HPDE6-E6E7 (cell line): ENCODE data around the gene TXNRD2.
A peak's percentile ranks its signal among the peaks of the same experiment; 100 is the strongest.

Experiments
- DNase-seq: peaks from one replicate; pipeline ENCODE4 v3.0.0; 2011; ENCODE audit warnings: missing footprints; ENCODE audit errors: extremely low spot score

Gene TXNRD2

DNA sequence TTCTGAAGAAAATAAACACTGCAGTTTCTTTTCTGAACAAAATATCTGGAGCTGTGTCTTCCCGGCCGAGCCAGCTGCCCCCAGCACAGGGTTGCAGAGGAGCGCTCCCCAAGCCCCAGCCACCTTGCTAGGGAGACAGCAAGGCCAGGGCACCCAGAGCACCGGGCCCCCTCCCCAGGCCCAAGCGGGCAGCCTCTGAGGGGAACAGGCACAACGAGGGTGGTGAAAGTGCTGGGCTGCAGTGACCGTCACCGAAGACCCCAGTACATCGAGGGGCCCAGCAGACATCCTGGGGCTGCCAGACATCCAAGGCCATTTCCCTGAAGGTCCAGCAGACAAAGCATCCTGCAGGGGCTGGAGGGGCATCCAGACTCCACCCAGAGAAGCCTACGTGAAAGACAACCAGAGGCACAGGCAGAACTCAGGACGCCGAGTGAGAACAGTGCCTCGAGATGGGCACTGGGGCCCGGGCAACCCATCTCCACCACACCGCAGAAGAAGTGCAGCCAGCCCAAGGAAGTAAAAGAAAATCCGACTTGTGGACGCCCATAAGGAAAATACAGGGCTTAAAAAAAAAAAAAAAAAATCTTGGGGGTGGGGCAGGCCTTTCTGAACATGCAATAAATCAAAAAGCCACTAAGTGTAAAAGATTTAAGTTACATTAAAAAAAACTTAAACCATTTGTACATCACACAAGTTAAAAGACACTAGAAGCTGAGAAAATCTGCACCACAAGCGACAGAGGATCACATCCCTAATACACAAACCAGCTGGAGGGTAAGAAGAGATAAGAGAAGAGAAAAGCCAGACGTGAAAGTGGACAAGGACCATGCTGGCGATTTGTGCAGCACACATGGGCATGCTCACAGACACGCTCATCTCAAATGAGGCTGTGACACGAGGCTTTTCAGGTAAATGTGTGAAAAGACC is 36.0 kb downstream of the TXNRD2 start:
- no peak for DNase-seq

DNA sequence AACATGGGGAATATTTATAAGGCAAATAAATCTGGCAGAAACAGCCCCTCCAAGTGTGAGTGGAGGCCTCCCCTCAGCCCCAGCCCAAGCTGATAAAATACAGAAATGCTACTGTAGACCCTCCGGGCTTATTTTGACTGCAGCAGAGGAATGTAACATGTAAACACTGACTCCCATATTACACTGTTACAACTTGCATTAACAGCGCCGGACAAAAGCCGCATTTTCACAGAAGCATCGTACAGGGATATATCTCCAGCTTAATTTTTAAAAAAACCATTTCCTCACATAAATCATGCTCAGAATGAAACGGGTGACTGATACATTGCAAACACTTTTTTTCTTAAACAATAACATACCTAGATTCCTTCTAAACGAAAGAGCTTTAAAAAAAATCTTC is 36.7 kb downstream of the TXNRD2 start:
- no peak for DNase-seq

DNA sequence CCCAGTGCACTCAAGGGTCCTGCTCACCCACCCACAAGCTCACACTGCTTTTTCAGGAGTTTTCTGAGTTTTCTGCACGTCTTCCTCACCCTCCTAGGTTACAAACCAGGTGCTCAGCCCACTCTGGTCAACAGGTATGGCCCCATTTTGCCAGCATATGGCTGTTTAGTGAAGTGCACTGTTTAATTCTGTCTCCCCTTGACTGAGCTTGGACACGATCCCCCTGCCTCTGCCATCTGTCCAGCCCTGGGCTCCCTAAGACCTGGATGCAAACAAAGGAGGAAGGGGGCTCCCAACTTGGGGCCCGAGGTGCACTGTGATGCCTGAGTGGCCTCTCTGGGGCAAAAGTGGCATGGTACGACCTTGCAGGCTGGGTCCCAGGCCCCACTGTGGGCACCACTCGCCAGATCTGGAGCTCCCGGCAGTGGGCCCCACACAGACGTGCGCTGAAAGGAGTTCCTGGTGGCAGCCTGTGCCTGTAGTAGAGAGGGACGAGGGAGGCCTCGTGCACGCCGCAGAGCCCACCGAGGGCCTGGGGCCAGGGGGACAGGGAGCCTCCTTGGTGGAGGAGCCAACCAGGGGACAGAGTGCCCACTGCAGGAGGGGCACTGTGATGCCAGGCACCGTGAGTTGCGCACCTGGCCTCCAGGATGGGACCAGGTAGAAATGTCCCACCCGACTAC is 37.3 kb downstream of the TXNRD2 start:
- no peak for DNase-seq

DNA sequence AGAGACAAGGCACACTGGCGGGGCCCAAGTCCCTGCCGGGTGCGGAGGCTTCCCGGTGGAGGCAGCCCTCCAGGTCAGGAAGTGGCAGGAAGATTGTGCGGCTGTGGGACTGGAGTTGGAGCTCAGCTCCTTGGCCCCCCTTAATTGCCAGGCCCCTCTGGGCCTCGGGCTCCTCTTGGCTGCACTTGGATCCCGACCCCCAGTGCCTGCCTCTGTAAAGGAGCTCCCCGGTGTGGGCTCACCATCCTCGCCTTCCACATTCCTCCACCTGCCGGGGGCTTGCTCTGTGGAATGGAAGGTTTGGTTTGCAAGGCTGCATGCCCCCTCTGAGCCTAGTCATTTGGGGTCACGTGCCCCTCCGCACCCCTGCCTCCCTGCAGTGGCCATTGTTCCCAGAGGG is 38.1 kb downstream of the TXNRD2 start:
- no peak for DNase-seq

DNA sequence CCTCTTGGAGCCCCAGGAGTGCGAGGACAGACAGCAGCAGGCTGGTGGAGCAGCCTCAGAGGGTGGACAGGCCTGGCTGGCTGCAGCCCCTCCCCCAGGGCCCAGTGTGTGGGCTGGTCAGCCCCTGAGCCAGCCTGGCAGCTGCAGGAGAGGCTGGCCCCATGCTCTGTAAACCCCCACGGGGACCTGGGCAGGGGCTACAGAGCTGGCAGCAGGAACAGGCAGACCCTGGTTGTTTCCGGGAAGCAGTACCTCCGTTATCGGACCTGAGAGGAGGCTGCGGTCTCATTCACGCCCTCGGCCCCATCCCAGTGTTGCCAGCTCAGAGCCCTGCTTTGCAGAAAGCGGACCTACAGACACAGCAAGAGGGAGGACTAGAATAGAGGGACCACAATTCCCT is 38.6 kb downstream of the TXNRD2 start:
- DNase-seq = no peak

DNA sequence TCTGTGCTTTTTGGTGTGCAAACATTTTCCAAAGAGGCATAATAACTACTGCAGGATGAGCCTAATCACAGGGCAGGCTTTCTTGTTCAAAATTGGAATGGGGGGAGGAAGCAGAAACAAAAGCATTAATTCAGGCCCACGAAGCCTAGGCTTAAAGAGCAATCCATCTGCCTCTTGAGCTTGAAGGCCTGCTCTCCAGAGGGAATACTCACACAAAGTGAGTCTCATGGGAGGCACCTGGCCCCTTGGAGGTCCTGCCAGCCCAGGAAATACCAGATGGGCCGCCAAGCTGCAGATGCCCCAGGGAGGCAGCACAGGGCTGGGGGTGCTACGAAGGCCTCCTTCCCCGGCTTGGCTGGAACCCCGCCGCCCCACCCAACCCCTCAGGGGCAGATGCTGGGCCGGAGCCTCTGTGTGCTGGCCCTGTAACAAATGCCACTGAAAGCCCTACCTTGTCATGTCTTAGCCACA is 39.3 kb downstream of the TXNRD2 start:
- no peak for DNase-seq

DNA sequence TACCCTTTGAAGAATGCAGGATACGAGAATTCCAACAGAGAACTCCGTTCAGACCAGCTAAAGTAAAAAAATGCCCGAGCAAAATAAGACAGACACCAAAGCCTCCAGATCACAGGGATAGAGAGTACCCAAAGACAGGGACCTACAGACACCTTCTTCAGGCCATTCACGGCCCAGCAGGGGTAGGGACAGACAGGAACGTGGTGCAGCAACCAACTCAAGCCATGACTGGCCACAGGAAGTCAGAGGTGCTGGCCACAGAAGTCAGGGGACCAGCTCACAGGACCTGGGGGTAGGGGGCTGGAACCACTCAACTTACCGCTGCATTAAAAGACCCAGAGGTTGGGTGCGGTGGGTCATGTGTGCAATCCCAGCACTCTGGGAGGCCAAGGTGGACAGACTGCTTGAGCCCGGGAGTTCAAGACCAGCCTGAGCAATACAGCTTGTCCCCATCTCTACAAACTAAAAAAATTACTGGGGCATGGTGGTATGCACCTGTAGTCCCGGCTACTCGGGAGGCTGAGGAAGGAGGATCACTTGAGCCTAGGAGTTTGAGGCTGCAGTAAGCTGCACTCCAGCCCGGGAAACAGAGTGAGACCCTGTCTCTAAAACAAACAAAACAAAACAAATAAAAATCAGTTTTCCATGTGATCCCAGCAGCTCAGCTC is 39.9 kb downstream of the TXNRD2 start:
- DNase-seq = no peak

DNA sequence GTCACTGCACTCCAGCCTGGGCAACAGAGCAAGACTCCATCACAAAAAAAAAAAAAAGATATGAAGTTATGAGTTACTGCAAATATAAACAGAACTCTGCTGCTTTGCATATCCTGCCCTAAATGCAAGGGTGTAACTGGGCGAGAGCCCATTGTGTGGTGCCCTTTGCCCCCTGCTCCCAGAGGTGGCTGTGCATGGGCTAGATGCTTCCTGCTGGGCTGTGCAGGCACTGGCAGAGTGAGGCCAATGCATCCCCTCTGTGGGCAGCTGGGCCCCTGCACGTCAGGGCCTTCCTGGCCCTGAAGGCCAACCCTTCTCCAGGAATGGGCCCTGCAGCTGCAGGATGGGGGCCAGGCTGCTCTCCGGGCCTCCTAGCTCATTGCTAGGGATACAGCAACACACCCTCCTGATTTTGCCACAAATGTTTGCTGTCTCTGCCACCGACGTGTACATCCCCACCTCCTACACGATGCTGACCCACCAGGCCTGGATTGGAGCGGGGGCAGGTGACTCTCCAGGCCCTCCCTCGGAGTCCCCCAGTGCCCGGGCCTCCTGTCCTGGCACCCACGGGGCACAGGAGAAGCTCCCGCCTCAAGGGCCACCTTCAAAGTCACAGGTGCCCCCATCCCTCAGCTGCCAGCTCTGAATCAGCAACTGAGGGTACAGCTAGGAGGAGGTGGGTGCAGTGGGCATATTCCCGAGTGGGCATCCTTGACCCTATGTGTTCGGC is 40.7 kb downstream of the TXNRD2 start:
- DNase-seq = no peak

DNA sequence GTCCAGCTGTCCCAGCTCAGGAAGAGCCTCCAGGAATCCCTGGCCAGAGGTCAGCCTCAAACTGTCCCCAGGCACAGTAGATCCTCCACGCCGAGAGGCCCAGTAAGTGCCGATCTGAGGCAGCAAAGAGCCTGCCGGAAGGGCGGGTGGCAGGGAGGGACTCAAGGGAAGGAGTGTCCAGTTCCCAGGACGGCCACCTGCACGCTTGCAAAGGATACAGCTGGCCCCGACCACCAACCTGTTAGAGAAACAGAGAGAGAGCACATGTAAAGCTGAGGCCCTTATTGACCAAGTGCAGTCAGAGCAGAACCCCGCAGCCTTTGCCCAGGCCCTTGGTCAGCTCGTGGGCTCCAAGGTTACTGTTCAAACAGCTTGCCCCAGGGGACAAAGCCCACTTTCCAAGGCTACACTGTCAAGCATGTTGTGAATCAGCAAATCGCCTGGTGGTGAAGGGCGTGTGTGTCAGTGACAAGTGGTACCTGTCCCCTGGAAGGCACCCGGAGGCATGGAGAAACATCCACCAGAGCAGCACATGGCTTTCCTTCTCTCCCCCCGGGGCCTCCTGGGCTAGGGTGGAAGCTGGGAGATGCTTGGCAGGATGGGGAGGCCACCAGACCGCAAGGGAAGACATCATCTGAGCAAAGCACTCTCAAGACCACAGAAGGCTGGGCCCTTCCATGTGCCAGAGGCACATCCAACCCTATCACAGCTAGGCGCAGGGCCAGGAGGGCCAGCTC is 42.6 kb downstream of the TXNRD2 start:
- DNase-seq = no peak

DNA sequence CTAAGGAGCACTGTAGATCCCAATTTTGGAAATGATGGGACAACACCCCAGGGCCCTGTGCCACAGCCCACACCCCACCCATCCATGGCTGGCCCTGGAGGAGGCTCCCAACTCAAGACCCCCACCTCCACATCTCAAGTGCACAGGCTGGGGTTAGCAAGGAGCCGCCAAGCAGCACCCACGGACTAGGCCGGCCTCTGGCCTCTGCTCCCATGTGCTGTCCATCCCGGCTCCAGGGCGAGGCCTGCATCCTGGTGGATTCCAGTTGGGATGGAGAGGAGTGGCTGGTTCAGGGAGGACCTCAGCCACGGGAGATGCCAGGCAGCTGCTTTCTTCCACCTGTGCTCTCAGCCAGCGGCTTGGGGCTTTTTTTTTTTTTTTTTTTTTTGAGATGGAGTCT is 43.5 kb downstream of the TXNRD2 start:
- DNase-seq = no peak

DNA sequence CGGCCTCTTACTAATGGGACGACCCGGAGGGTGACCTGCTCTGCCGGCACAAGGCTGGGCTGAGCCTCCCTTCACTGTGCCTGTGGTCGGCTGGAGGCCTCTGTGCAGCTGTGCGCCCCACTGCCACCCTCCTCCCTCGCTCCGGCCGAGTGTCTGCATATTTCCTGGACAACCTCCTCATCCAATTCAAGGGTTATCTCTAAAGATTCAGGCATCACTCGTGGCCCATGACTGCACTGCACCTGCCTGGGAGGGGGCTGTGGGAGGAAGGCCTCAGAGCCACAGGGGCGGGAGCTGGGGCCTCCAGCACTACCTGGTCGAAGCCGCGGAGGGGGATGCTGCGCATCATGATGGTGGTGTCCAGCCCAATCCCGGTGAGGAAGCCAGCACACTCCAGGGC is 43.9 kb downstream of the TXNRD2 start:
- no peak for DNase-seq

DNA sequence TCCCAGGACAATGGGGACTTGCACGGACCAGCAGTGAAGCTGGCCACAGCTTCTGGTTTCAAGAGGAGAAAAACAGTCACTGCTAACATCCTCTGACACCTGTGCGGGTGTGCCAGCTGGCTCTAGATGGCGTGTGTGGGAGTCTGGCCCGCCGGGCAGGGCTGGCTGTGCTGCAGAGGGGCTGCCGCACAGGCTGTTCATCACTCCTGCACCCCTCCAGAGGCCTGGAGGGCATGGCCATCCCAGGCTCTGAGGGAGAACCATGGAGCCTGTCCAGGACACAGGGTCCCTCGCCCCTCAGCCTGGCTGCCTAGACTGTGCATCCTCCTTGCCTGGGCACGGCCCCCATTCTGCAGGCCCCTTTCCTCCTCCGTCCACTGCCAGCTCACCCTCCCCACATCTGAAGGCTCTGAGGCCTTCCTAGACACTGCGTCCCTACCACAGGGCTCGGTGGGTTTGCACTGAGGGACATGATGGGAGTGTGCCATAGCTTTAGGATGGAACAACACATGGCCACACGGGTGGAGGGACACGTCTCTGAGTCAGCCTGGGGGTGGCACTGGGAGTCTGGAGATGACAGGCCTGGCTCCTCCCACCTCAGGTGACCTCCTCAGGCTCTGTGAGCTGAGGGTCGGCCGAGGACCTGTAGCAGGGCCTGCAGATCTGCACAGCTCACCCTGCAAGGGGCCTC is 44.8 kb downstream of the TXNRD2 start:
- no peak for DNase-seq

DNA sequence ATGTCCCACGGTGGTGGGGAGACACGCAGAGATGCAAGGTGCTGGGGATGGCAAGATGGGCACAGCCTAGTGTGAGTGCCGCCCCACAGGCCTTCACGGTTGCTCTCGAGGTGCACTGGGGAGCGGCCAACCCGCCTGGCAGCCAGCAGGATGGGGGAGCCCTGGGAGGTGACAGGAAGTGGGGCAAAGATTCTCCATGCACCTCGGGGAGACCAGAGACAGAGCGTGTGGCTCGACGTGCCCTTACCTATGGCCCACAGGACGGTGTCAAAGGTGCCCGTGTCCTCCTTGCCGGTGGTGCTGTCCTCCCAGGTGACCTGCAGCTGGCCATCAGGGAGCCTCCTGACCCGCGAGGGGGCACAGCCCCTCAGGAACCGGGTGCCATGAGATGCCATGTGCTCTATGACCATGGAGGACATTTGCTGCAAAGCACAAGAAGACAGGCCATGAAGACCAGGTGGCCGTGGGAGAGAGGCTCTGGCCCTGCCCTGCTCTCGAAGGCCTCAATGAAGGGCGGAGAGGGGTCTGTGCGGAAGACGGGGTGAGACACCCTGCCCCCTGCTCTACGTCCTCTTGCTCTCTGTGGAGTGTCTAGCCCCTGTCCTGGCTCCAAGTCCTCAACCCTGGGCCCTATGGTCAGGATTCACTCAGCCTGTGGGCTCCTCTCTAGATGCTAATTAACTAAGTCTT is 46.3 kb downstream of the TXNRD2 start:
- no peak for DNase-seq

DNA sequence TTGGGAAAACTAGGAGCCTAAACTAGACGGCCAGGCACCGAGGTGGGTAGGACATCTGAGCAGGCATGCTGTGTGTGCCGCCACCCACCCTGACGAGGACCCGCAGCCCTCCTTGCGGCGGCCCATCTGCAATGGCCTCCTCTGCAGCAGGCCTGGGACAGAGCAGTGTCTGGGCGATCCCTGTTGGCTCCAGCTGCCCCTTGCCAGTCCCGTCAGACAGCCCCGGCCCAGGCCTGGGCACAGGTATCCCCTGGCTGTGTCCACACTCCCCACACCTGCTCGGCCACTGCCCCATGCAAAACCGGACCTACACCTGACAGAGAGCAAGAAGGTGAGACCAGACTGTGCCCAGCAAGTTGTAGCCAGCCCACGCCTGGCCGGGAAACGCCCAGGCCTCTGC is 48.3 kb downstream of the TXNRD2 start:
- DNase-seq = no peak

DNA sequence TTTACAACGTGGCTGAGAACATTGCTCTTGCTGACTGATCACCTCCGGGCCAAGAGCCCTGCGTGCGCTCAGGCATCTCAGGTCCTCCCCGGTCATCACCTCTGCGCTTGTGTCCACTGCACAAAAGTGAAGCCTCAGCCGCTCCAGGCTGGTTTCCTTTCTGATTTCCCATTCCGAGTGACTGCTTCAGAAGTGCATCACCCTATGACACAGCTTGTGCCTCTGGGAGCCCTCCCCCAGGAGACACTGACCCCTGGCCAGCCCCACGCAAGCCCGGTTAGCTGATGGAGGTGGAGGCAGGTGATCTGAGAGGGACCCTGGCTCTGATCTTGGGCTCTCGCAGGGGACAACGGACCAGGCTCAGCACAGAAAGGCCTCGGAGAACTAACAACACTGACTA is 48.7 kb downstream of the TXNRD2 start:
- DNase-seq = no peak

DNA sequence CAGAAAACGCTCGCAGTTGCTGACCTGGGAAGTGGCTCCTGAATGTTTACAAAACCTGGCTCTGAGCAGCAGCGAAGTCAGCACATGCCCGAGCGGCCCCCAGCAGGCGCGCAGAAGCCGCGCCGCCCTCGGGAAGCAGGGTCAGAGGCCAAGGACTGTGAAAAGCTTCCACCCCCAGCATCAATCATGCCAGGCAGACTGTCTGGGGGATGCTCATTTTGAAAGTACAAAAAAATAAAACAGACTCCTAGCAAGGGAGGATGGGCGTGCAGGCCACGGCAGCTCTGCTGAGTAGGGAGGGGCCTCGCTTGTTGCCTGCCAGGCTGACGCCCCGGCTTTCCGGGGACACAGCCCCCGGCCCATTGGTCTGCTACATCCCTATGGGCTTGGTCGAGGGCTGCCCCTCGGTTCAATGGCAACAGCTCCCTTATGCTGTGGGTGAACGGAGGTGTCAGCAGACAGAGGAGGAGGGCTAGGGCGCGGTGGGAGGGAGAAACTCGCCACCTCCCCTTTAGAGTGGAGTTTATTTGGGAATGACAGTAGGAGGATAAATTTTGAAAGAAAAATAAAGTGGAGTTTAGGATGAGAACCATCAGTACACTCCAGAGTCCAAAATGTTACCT is 49.2 kb downstream of the TXNRD2 start:
- no peak for DNase-seq

DNA sequence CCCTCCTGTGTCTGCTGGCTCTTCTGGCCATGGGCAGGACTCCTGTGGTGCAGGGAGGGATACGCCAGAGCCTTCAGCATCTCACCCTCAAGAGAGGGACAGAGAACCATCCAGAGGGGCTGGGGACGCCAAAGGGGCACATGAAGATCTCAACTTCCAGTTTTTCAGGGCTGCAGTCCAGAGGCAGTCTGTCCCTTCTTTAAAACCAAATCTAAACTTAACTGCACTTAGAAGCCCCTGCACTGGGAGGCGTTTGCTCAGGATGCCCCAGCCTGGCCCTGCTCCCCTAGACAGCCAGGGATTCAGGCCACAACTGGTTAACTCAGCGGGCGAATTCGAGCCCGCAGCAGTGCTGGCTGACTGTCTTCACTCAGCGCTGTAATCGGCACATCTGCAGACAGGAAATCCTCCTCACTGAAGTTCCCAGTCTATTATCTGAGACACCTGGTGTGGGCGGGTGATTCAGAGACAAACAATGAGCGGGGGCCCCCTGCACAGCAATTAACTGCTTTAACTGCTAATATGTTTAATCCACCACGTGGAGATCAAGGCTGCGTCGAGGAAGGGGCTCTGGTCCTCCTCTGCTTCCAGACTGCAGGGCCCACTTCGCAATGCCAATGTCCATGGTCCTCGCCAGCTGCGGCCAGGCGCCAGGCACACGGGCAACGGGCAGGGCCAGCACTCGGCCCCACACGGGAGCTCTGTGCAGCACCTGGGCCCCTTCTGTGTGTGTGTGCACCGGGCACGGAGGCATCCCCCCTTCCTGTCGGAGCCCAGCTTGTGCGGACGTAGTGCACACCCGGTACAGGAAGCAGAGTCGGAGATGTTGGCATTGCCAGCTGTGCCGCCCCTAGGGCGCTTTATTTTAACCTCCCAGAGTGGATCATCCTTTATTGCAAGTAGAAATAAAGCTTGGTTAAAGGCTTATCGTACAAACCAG is 50.0 kb downstream of the TXNRD2 start:
- peak; percentile 79 for DNase-seq
